Measurements from ENCODE around the gene TEX261. TPM values are rescaled to one million over a fixed set of nuclear protein-coding genes. Genes with fewer than 3 reads are reported as not detected.

Gene TEX261
- total and polyA plus RNA-seq, 2 of the 8 experiments (the other 6 are each of a cell fraction or from before 2014, with no cell fraction given): 25.2 to 30.1 TPM

- Histone ChIP-seq H4K91ac (replicated peaks; ENCODE audit: insufficient read length, low read length) (no peak overlapping the region), H2AK5ac (ENCODE audit: low read depth, low read length) (no peak overlapping the region), H3K4ac (replicated peaks; ENCODE audit: insufficient read length, low read depth, low read length) (no peak overlapping the region), H4K5ac (ENCODE audit: insufficient read length, low read depth, low read length) (no peak overlapping the region), H2BK5ac (ENCODE audit: low read depth, low read length) (no peak overlapping the region), H3K4me2 (ENCODE audit: insufficient read depth in 1 of 2, low read depth in 2 of 2, low read length in 2 of 2) (no peak overlapping the region), H3K23me2 (ENCODE audit: low read depth, low read length) (no peaks in the 10 kb centered on the region), H2BK12ac (ENCODE audit: low read depth, low read length) (no peak overlapping the region), H3K18ac (ENCODE audit: extremely low read depth, low read length) (no peak overlapping the region), H3K9me3 (ENCODE audit: insufficient read depth in 2 of 2, low read depth in 1 of 2, low read length in 1 of 2) (no peaks in the 10 kb centered on the region), H3K79me1 (ENCODE audit: low read depth, low read length) (no peaks in the 10 kb centered on the region), H4K20me1 (replicated peaks in 1 of 2; ENCODE audit: control insufficient read depth in 1 of 2, insufficient read depth in 2 of 2, low read length in 2 of 2) (peaks cover 0 to 6% of the 10 kb centered on the region in 2 experiments), H3K14ac (ENCODE audit: insufficient read length) (no peak overlapping the region), H3K23ac (ENCODE audit: insufficient read length) (no peak overlapping the region), H4K8ac (ENCODE audit: extremely low read depth, insufficient read depth, low read length) (no peak overlapping the region), H3K56ac (replicated peaks; ENCODE audit: insufficient read length, low read depth, low read length) (no peak overlapping the region), H3K27me3 (replicated peaks in 1 of 4; ENCODE audit: control insufficient read depth in 3 of 4, extremely low read depth in 1 of 4, insufficient read depth in 3 of 4, low read length in 3 of 4) (peaks cover 0 to 2% (median under 1%) of the 10 kb centered on the region in 4 experiments; a peak in 1 of 7 replicates), H2BK20ac (ENCODE audit: low read length) (no peak overlapping the region), H2BK15ac (ENCODE audit: low read length) (no peak overlapping the region), H3K9ac (replicated peaks in 1 of 4; ENCODE audit: extremely low read depth in 1 of 4, low read depth in 3 of 4, low read length in 3 of 4) (no peak overlapping the region), H3K27ac (ENCODE audit: low read depth, low read length) (no peak overlapping the region), H3K4me1 (replicated peaks in 1 of 4; ENCODE audit: control insufficient read depth in 3 of 4, insufficient read depth in 4 of 4, low read length in 3 of 4) (peaks cover 0 to 6% (median 4%) of the 10 kb centered on the region in 4 experiments; a peak in 4 of 7 replicates), H2AFZ (ENCODE audit: low read length) (no peak overlapping the region), H3K36me3 (ENCODE audit: control insufficient read depth in 2 of 4, insufficient read depth in 4 of 4, low read length in 3 of 4) (peaks cover 0 to 9% (median 2%) of the 10 kb centered on the region in 4 experiments; a peak in 2 of 8 replicates), H3K79me2 (ENCODE audit: control insufficient read depth in 1 of 2, insufficient read depth in 2 of 2, low read length in 2 of 2) (no peaks in the 10 kb centered on the region), H3K4me3 (ENCODE audit: extremely low read depth in 1 of 4, insufficient read depth in 2 of 4, low read depth in 3 of 4, low read length in 4 of 4) (no peak overlapping the region), H2BK120ac (replicated peaks; ENCODE audit: low read depth, low read length) (no peak overlapping the region)
- ChIA-PET CTCF (ENCODE audit: partially characterized antibody) (interaction anchor here (0.6 to 7.1 kb wide), 11 partner anchors 7 to 433 kb away, joined by 3 to 66 read pairs (median 17); partner anchors contain the start of genes NAGK and TEX261), POLR2A (ENCODE audit: partially characterized antibody) (no interaction called here)
- TF ChIP-seq JUN (IDR thresholded peaks at IDR 0.05; ENCODE audit: low read depth, low read length) (no peak), POU5F1 (IDR thresholded peaks at IDR 0.05; ENCODE audit: low read depth, low read length) (no peak), FOSL1 (IDR thresholded peaks at IDR 0.05; ENCODE audit: insufficient read depth, low read depth, low read length) (no peak), NRF1 (IDR thresholded peaks at IDR 0.05; ENCODE audit: low read depth, low read length) (no peak), PHF8 (conservative IDR thresholded peaks at IDR 0.05; ENCODE audit: low read depth, low read length) (no peak), RNF2 (IDR thresholded peaks at IDR 0.05; ENCODE audit: borderline replicate concordance, low read depth, low read length, missing control alignments, poor library complexity, severe bottlenecking) (no peak)
- no peak for DNase-seq (ENCODE audit: low read depth in 1 of 2, low spot score in 2 of 2)
- no peak for FAIRE-seq
- 73% methylated on average over 1 of the region's 1 CpG; no CpG with 5 or more reads in 1 of the 2 experiments for WGBS, 2 experiments (ENCODE audit: extremely low coverage in 1 of 2, insufficient coverage in 1 of 2, insufficient read length in 1 of 2, insufficient replicate concordance in 2 of 2, low coverage in 1 of 2, low lambda C conversion rate in 2 of 2, missing lambda C conversion rate in 1 of 2)
These were observed 8.7 kb downstream of the TEX261 start for GRCh38 chr2:70985956-70986355.

Measured in H1 (cell line).